ENCODE results near the gene PCDHB16.
"Not testable (repeated sequence)": the region's sequence is repeated elsewhere in the genome, so short reads cannot be mapped to it uniquely, and the experiment has no call there.

Gene PCDHB16

GRCh38 chr5:141175933-141176332 lies 6.3 kb upstream of the PCDHB16 start:
- Histone ChIP-seq H3K9me3 (ENCODE audit: insufficient read depth, low read length) (no peaks in the 10 kb centered on the region), H3K4me3 (ENCODE audit: low read length) (no peak overlapping the region), H2AFZ (ENCODE audit: low read depth, low read length) (no peak overlapping the region), H3K4me1 (ENCODE audit: low read length) (peaks cover 3% of the 10 kb centered on the region; the same call in 1 of the 2 replicates), H3K27me3 (ENCODE audit: low read depth, low read length) (no peaks in the 10 kb centered on the region), H4K20me1 (ENCODE audit: insufficient read depth, low read length) (no peaks in the 10 kb centered on the region), H3K27ac (ENCODE audit: low read length) (no peak overlapping the region), H3K79me2 (ENCODE audit: low read length) (no peaks in the 10 kb centered on the region), H3K9ac (ENCODE audit: low read length) (no peak overlapping the region), H3K36me3 (replicated peaks; ENCODE audit: low read depth, low read length) (no peaks in the 10 kb centered on the region), H3K4me2 (ENCODE audit: low read length) (no peak overlapping the region)
- TF ChIP-seq CTCF (IDR thresholded peaks at IDR 0.05; ENCODE audit: low read depth, low read length) = no peak
- TF ChIP-seq EZH2phosphoT487 (IDR thresholded peaks at IDR 0.05; ENCODE audit: low read depth) = no peak

- not testable (repeated sequence) for H3K9ac ChIP-seq (ENCODE audit: low read length); H3K4me1 ChIP-seq (ENCODE audit: low read length); H3K27me3 ChIP-seq (ENCODE audit: low read depth, low read length); H3K79me2 ChIP-seq (ENCODE audit: low read length); H3K27ac ChIP-seq (ENCODE audit: low read length); H3K36me3 ChIP-seq (replicated peaks; ENCODE audit: low read depth, low read length); H2AFZ ChIP-seq (ENCODE audit: low read depth, low read length); H3K4me3 ChIP-seq (ENCODE audit: low read length); H4K20me1 ChIP-seq (ENCODE audit: insufficient read depth, low read length); H3K9me3 ChIP-seq (ENCODE audit: insufficient read depth, low read length); H3K4me2 ChIP-seq (ENCODE audit: low read length)
Measured at GRCh38 chr5:141177577-141178191, 4.5 kb upstream of the PCDHB16 start, which contains the start of gene PCDHB8. Gene PCDHB8, plus strand, starts transcription at chr5:141177790. Its CDS starts 245 bp downstream, at chr5:141178035.

GRCh38 chr5:141179371-141179770 lies 2.8 kb upstream of the PCDHB16 start:
- H3K27me3 ChIP-seq (ENCODE audit: low read depth, low read length); H3K36me3 ChIP-seq (replicated peaks; ENCODE audit: low read depth, low read length); H3K4me2 ChIP-seq (ENCODE audit: low read length); H4K20me1 ChIP-seq (ENCODE audit: insufficient read depth, low read length); H3K4me3 ChIP-seq (ENCODE audit: low read length); H3K27ac ChIP-seq (ENCODE audit: low read length); H3K9me3 ChIP-seq (ENCODE audit: insufficient read depth, low read length); H2AFZ ChIP-seq (ENCODE audit: low read depth, low read length); H3K79me2 ChIP-seq (ENCODE audit: low read length); H3K4me1 ChIP-seq (ENCODE audit: low read length); H3K9ac ChIP-seq (ENCODE audit: low read length): not testable (repeated sequence)

GRCh38 chr5:141179876-141180275 lies 2.3 kb upstream of the PCDHB16 start:
- H3K36me3 ChIP-seq (replicated peaks; ENCODE audit: low read depth, low read length); H3K27me3 ChIP-seq (ENCODE audit: low read depth, low read length); H4K20me1 ChIP-seq (ENCODE audit: insufficient read depth, low read length); H2AFZ ChIP-seq (ENCODE audit: low read depth, low read length); H3K27ac ChIP-seq (ENCODE audit: low read length); H3K9ac ChIP-seq (ENCODE audit: low read length); H3K4me2 ChIP-seq (ENCODE audit: low read length); H3K9me3 ChIP-seq (ENCODE audit: insufficient read depth, low read length); H3K79me2 ChIP-seq (ENCODE audit: low read length); H3K4me1 ChIP-seq (ENCODE audit: low read length); H3K4me3 ChIP-seq (ENCODE audit: low read length): not testable (repeated sequence)

- no peak overlapping the region for H3K4me3 ChIP-seq (ENCODE audit: low read length)
- TF ChIP-seq CTCF (IDR thresholded peaks at IDR 0.05; ENCODE audit: low read depth, low read length) (no peak), EZH2phosphoT487 (IDR thresholded peaks at IDR 0.05; ENCODE audit: low read depth) (no peak)
Measured at GRCh38 chr5:141180313-141180712, 1.9 kb upstream of the PCDHB16 start.

GRCh38 chr5:141184117-141184855 lies 2.1 kb downstream of the PCDHB16 start:
- not testable (repeated sequence) for H2AFZ ChIP-seq (ENCODE audit: low read depth, low read length); H3K27ac ChIP-seq (ENCODE audit: low read length); H3K4me1 ChIP-seq (ENCODE audit: low read length); H4K20me1 ChIP-seq (ENCODE audit: insufficient read depth, low read length); H3K9ac ChIP-seq (ENCODE audit: low read length); H3K79me2 ChIP-seq (ENCODE audit: low read length); H3K4me3 ChIP-seq (ENCODE audit: low read length); H3K4me2 ChIP-seq (ENCODE audit: low read length); H3K9me3 ChIP-seq (ENCODE audit: insufficient read depth, low read length); H3K27me3 ChIP-seq (ENCODE audit: low read depth, low read length); H3K36me3 ChIP-seq (replicated peaks; ENCODE audit: low read depth, low read length)

More at GRCh38 chr5:141180313-141180712, 1.9 kb upstream of the PCDHB16 start:
- H3K4me2 ChIP-seq (ENCODE audit: low read length) = no peak overlapping the region
- no peaks in the 10 kb centered on the region for H4K20me1 ChIP-seq (ENCODE audit: insufficient read depth, low read length)
- no peak overlapping the region for H2AFZ ChIP-seq (ENCODE audit: low read depth, low read length)
- H3K27me3 ChIP-seq (ENCODE audit: low read depth, low read length) = no peaks in the 10 kb centered on the region
- H3K36me3 ChIP-seq (replicated peaks; ENCODE audit: low read depth, low read length) = no peaks in the 10 kb centered on the region
- H3K27ac ChIP-seq (ENCODE audit: low read length) = no peak overlapping the region
- H3K9me3 ChIP-seq (ENCODE audit: insufficient read depth, low read length) = no peaks in the 10 kb centered on the region
- H3K79me2 ChIP-seq (ENCODE audit: low read length) = no peaks in the 10 kb centered on the region
- no peaks in the 10 kb centered on the region for H3K4me1 ChIP-seq (ENCODE audit: low read length)
- H3K9ac ChIP-seq (ENCODE audit: low read length) = no peak overlapping the region

Data from OCI-LY3 (cell line).